Nephron (organoid): ENCODE data around the gene NEO1.

Source experiments
- H3K27ac Mint-ChIP-seq, 3 experiments: 2 replicates each; pipeline ENCODE4 v1.8.0; 2020; ENCODE audit warnings: mixed read lengths in 3 of 3, mild to moderate bottlenecking in 2 of 3, moderate library complexity in 1 of 3
- H3K27me3 Mint-ChIP-seq: 2 replicates; pipeline ENCODE4 v1.8.0; 2021; ENCODE audit warnings: low read depth, mild to moderate bottlenecking, moderate library complexity, mixed read lengths
- H3K36me3 Mint-ChIP-seq: 2 replicates; pipeline ENCODE4 v1.8.0; 2020; ENCODE audit warnings: low read depth, mixed read lengths
- H3K4me1 Mint-ChIP-seq: 2 replicates; pipeline ENCODE4 v1.8.0; 2020; ENCODE audit warnings: mixed read lengths
- H3K4me3 Mint-ChIP-seq, 3 experiments: 2 replicates each; pipeline ENCODE4 v1.8.0; 2020; ENCODE audit warnings: mild to moderate bottlenecking in 3 of 3, mixed read lengths in 3 of 3, moderate library complexity in 2 of 3
- H3K9me3 Mint-ChIP-seq: 2 replicates; pipeline ENCODE4 v1.8.0; 2020; ENCODE audit warnings: mixed read lengths
- CTCF ChIP-seq, 3 experiments: fragments of 200-600 bp; sonication (generic); IDR thresholded peaks; one replicate each; pipeline ENCODE4 v1.5.0; 2021; ENCODE audit warnings: antibody characterized with exemption in 3 of 3; ENCODE audit not compliant: unreplicated experiment in 3 of 3

Gene NEO1

GRCh38 chr15:73183071-73183470, 130.8 kb downstream of the NEO1 start:
- Mint-ChIP-seq H3K27me3 (no peaks in the 10 kb centered on the region), H3K36me3 (peaks cover 85% of the 10 kb centered on the region), H3K27ac (no peak overlapping the region), H3K4me3 (no peak overlapping the region), H3K4me1 (no peaks in the 10 kb centered on the region), H3K9me3 (peaks cover 20% of the 10 kb centered on the region)
- TF ChIP-seq CTCF (IDR thresholded peaks at IDR 0.05; ENCODE audit: unreplicated experiment in 3 of 3): no peak

- no peak for TF ChIP-seq CTCF (IDR thresholded peaks at IDR 0.05; ENCODE audit: unreplicated experiment in 3 of 3)
- no peak overlapping the region for H3K4me3 Mint-ChIP-seq
- H3K9me3 Mint-ChIP-seq: no peaks in the 10 kb centered on the region
- peaks cover 39% of the 10 kb centered on the region for H3K36me3 Mint-ChIP-seq
- H3K4me1 Mint-ChIP-seq: no peaks in the 10 kb centered on the region
- no peak overlapping the region for H3K27ac Mint-ChIP-seq
- H3K27me3 Mint-ChIP-seq: no peaks in the 10 kb centered on the region
Observed at GRCh38 chr15:73190189-73190601, 137.9 kb downstream of the NEO1 start.

- H3K27me3 Mint-ChIP-seq: no peaks in the 10 kb centered on the region
- H3K9me3 Mint-ChIP-seq: peaks cover 5% of the 10 kb centered on the region
- TF ChIP-seq CTCF (IDR thresholded peaks at IDR 0.05; ENCODE audit: unreplicated experiment in 3 of 3): no peak
- H3K36me3 Mint-ChIP-seq: peaks cover 28% of the 10 kb centered on the region
- H3K27ac Mint-ChIP-seq: no peak overlapping the region
- H3K4me3 Mint-ChIP-seq: no peak overlapping the region
- H3K4me1 Mint-ChIP-seq: no peaks in the 10 kb centered on the region
Observed at GRCh38 chr15:73195166-73195565, 142.9 kb downstream of the NEO1 start.

GRCh38 chr15:73196113-73196512, 143.8 kb downstream of the NEO1 start:
- Mint-ChIP-seq H3K9me3 (peaks cover 8% of the 10 kb centered on the region), H3K4me3 (no peak overlapping the region), H3K27me3 (no peaks in the 10 kb centered on the region), H3K27ac (no peak overlapping the region), H3K4me1 (no peaks in the 10 kb centered on the region), H3K36me3 (peaks cover 37% of the 10 kb centered on the region)
- TF ChIP-seq CTCF (IDR thresholded peaks at IDR 0.05; ENCODE audit: unreplicated experiment in 3 of 3): no peak

- peaks cover 66% of the 10 kb centered on the region for H3K36me3 Mint-ChIP-seq
Observed at GRCh38 chr15:73200339-73200738, 148.1 kb downstream of the NEO1 start.

More at GRCh38 chr15:73200339-73200738, 148.1 kb downstream of the NEO1 start:
- no peak for TF ChIP-seq CTCF (IDR thresholded peaks at IDR 0.05; ENCODE audit: unreplicated experiment in 3 of 3)
- peaks cover 31% of the 10 kb centered on the region for H3K9me3 Mint-ChIP-seq
- no peak overlapping the region for H3K4me3 Mint-ChIP-seq
- H3K4me1 Mint-ChIP-seq: no peaks in the 10 kb centered on the region
- H3K27ac Mint-ChIP-seq: no peak overlapping the region
- H3K27me3 Mint-ChIP-seq: no peaks in the 10 kb centered on the region
